ENCODE data around the gene ZNF81.

The ZNF81 gene

GRCh38 chrX:47879463-47879862, 42.8 kb downstream of the ZNF81 start:
- TF ChIP-seq CTCF (IDR thresholded peaks at IDR 0.05): no peak

- no peak for TF ChIP-seq CTCF (IDR thresholded peaks at IDR 0.05)
Measured at GRCh38 chrX:47880927-47881326, 44.2 kb downstream of the ZNF81 start.

- TF ChIP-seq CTCF (IDR thresholded peaks at IDR 0.05): no peak
Measured at GRCh38 chrX:47885501-47885900, 48.8 kb downstream of the ZNF81 start.

GRCh38 chrX:47898024-47898423, 61.3 kb downstream of the ZNF81 start:
- TF ChIP-seq CTCF (IDR thresholded peaks at IDR 0.05): no peak

GRCh38 chrX:47900833-47901232, 64.1 kb downstream of the ZNF81 start:
- TF ChIP-seq CTCF (IDR thresholded peaks at IDR 0.05): no peak

GRCh38 chrX:47902161-47902560, 65.5 kb downstream of the ZNF81 start:
- no peak for TF ChIP-seq CTCF (IDR thresholded peaks at IDR 0.05)

GRCh38 chrX:47915886-47916493, 79.3 kb downstream of the ZNF81 start:
- TF ChIP-seq CTCF (IDR thresholded peaks at IDR 0.05): no peak

GRCh38 chrX:47918274-47918673, 81.6 kb downstream of the ZNF81 start:
- no peak for TF ChIP-seq CTCF (IDR thresholded peaks at IDR 0.05)
